GM12801 (cell line): ENCODE results near the gene ATP11A.

ENCODE experiments used
- TF ChIP-seq, protein P1 (sequence below): IDR thresholded peaks from one replicate; pipeline ENCODE4 v1.5.1; 2011; ENCODE audit warnings: control low read depth; ENCODE audit not compliant: insufficient read length; ENCODE audit errors: extremely low read depth

ATP11A gene

GRCh38 chr13:112697756-112698655 is 8.2 kb downstream of the ATP11A start:
- TF ChIP-seq, protein P1, sequence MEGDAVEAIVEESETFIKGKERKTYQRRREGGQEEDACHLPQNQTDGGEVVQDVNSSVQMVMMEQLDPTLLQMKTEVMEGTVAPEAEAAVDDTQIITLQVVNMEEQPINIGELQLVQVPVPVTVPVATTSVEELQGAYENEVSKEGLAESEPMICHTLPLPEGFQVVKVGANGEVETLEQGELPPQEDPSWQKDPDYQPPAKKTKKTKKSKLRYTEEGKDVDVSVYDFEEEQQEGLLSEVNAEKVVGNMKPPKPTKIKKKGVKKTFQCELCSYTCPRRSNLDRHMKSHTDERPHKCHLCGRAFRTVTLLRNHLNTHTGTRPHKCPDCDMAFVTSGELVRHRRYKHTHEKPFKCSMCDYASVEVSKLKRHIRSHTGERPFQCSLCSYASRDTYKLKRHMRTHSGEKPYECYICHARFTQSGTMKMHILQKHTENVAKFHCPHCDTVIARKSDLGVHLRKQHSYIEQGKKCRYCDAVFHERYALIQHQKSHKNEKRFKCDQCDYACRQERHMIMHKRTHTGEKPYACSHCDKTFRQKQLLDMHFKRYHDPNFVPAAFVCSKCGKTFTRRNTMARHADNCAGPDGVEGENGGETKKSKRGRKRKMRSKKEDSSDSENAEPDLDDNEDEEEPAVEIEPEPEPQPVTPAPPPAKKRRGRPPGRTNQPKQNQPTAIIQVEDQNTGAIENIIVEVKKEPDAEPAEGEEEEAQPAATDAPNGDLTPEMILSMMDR = no peak

DNA sequence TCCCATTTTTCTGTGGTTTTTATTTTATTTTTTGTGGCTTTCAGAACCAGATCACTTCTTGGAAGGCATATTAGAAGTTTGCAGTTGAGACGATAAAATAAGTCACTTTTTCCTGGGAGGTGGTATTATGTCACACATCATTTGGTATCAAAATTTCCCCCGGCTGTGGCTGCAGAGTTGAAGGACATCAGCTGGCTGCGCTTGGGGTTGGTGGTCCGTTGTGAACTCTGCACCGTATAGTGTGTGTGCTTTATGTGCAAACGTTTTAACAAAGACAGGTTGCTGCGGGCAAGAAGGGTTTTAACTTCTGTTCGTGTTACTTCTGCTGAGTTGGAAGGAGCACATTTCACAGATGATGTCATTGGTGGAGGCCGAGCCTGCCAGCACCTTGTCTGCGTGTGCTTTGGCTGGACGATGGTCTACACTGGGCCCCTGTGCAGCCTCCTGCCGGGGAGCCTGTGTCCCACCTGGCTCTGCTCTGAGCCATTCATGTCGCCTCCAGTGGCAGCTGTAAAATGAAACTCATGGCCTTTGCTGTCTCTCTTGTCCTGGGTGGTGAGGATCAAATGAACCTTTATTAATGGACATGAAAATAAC is 9.6 kb downstream of the ATP11A start:
- TF ChIP-seq, protein P1 = no peak

DNA sequence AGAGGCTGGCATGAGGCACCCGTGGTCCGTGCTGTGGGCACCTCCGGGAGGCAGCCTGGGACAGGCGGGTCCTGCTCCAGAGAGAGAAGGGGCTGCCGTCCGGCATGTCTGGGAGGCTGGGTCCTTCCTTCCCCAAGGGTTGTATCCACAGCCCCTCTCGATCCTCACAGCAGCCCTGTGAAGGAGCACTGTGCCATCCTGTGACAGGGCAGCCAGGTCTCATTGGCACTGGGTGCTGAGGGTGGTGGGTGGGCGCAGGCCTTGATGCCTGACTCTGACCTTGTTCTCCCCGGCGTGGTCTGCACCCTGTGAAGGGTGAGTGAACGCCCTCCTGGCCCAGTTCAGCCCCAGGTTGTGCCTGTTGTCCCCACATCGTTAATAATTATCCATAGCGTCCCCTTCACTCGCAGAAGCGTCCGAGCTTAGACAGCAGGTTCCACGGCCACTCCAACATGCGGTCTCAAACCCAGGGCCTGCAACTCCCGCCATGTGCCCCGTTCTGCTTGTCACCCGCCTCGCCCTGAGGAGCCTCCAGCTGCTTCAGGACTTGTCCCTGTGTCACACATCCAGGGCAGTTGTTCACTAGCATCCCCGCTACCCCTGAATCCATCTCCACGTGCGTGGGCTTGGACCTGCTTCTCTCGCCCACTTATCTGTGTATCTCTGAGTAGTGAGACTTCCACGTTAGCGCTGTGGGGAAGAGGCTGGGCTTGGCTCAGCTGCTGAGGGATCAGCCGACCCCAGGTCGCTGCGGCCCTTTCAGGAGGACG is 10.6 kb downstream of the ATP11A start:
- TF ChIP-seq, protein P1 = no peak

DNA sequence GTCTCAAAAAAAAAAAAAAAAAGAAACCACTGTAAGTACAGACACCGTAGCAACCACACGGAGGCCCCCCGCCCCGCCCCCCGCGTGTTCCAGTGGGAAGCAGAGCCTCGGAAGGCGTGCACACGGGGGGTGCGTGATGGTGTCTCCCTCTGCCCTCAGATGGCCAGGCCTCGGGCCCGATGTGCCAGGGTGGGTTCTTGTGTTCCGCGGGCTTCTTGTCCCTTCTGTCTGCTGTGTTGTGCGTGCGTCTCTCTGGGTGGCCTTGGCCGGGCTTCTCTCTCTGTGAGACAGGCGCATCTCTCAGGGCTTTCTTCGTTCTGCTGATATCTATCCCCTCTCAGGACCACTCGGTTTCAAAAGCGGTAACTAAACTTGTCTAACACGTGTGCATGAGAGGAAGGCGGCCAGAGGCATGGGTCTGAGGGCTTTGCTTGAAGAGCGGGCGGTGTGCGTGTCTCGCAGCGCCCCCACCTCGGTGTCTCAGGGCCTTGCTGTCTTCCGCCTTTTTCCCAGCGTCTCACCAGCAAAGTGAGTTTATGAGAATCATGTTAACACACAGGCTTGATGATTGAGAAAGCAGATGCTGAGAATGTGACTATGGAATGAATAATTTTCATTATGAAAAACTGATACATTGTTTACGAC is 12.6 kb downstream of the ATP11A start:
- TF ChIP-seq, protein P1 = no peak

DNA sequence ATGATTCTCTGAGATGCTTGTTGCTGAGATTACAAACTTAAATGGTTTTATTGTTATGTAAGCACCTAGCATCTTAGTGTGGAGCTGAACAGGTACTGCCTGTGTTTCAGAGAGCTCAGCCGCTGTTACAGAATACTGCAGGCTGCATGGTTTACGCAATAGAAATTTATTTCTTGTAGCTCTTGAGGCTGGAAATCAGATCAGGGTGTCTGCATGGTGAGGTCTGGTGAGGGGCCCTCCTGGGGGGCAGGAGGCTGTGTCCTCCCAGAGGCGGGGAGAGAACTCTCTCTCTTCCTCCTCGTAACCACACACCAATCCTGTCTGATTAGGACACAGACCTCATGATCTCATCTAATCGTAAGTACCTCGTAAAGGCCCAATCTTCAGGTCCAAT is 13.1 kb downstream of the ATP11A start:
- TF ChIP-seq, protein P1 = no peak

DNA sequence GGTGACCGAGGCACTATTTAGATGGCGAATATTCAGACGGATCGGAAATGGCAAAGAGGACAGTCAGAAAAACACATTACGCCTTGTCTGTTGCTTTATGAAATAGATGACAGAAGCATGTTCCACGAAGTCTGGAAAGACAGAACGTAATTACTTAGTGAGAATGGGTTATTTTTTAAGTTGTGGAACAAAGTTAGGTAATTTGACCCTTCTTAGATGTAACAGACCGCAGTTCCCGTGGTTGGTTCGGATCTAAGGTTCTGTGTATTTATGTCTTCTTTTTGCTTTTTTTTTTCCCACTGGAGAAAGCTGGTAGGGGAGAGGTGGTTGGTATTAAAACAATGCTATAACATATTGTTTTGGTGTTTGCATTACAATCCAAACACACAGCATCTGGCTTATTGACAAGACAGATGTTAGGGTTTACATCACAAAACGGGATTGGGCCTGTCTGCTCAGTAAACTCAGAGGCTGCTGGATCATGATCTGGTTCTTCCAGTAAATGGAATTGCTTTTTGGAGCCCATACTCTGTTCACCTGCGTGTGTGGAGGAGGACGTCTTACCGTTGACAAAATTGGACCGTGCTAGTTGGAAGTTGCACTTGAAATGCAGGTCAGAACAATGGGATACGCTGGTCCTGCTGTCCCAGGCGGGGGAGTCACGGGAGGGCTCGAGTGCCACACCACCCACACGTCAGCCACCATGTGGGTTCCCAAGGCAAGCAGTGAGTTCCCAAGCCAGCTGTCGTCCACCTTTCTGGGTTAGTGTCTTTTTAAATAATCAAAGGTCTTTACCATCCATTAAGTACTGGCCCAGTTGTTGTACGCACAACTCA is 13.8 kb downstream of the ATP11A start:
- TF ChIP-seq, protein P1 = no peak
